Duodenal mucosa (tissue), 2 donors: ENCODE measurements around the gene BRD3.

ENCODE experiments used
- H3K27ac ChIP-seq: one replicate; pipeline ENCODE4 v1.7.0; 2013; ENCODE audit warnings: low read depth, low read length
- H3K27me3 ChIP-seq, 2 donors: one replicate each; pipeline ENCODE4 v1.7.0; 2013; ENCODE audit warnings: low read length in 2 of 2, control low read depth in 1 of 2; ENCODE audit not compliant: insufficient read depth in 2 of 2, control insufficient read depth in 1 of 2
- H3K36me3 ChIP-seq, 2 donors: one replicate each; pipeline ENCODE4 v1.7.0; 2013; ENCODE audit warnings: low read length in 2 of 2, control low read depth in 1 of 2; ENCODE audit not compliant: insufficient read depth in 2 of 2, control insufficient read depth in 1 of 2
- H3K4me1 ChIP-seq, 2 donors: one replicate each; pipeline ENCODE4 v1.7.0; 2013; ENCODE audit warnings: low read length in 2 of 2, control low read depth in 1 of 2; ENCODE audit not compliant: insufficient read depth in 2 of 2, control insufficient read depth in 1 of 2
- H3K4me3 ChIP-seq, 2 donors: one replicate each; pipeline ENCODE4 v1.7.0; 2013; ENCODE audit warnings: low read length in 2 of 2, low read depth in 1 of 2
- H3K9ac ChIP-seq, 2 donors: one replicate each; pipeline ENCODE4 v1.7.0; 2013; ENCODE audit warnings: low read length in 2 of 2, low read depth in 1 of 2
- H3K9me3 ChIP-seq, 2 donors: one replicate each; pipeline ENCODE4 v1.7.0; 2013; ENCODE audit warnings: low read length in 2 of 2, control low read depth in 1 of 2; ENCODE audit not compliant: control insufficient read depth in 1 of 2

Gene BRD3

DNA sequence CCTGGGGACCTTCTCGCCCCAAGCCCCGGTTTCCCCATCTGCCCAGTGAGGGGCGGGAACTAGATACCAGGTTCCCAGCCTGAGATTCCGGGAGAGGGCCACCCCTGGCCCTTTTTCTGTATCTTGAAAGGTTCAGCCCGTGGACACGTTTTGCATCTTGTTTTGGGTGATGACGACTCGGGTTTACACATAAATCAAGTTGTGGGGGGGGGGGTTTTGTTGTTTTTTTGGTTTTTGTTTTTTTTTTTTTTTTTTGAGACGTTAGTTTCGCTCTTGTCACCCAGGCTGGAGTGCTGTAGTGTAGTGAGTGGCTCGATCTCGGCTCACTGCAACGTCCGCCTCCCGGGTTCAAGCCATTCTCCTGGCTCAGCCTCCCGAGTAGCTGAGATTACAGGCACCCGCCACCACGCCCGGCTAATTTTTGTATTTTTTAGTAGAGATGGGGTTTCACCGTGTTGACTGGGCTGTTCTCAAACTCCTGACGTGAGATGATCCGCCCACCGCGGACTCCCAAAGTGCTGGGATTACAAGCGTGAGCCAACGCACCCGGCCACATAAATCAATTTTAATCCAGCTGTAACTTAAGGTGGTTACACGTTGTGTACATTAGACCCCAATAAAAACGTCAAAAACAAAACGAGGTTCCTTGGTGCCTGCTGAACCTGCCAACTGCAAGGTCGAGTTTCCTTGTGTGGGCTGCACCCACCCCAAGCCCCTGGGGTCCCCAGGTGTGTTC lies 1.1 kb upstream of the BRD3 start:
- H3K9ac ChIP-seq: peak overlapping the region; percentile 58 to 65
- H3K36me3 ChIP-seq: peaks cover 0 to under 1% of the 10 kb centered on the region in 2 donors
- peaks cover 13 to 15% of the 10 kb centered on the region in 2 donors for H3K27me3 ChIP-seq
- peaks cover 14 to 23% of the 10 kb centered on the region in 2 donors for H3K4me1 ChIP-seq
- H3K9me3 ChIP-seq: no peaks in the 10 kb centered on the region
- H3K27ac ChIP-seq: peak overlapping the region; percentile 70
- H3K4me3 ChIP-seq: peak overlapping the region; percentile 67 to 88

DNA sequence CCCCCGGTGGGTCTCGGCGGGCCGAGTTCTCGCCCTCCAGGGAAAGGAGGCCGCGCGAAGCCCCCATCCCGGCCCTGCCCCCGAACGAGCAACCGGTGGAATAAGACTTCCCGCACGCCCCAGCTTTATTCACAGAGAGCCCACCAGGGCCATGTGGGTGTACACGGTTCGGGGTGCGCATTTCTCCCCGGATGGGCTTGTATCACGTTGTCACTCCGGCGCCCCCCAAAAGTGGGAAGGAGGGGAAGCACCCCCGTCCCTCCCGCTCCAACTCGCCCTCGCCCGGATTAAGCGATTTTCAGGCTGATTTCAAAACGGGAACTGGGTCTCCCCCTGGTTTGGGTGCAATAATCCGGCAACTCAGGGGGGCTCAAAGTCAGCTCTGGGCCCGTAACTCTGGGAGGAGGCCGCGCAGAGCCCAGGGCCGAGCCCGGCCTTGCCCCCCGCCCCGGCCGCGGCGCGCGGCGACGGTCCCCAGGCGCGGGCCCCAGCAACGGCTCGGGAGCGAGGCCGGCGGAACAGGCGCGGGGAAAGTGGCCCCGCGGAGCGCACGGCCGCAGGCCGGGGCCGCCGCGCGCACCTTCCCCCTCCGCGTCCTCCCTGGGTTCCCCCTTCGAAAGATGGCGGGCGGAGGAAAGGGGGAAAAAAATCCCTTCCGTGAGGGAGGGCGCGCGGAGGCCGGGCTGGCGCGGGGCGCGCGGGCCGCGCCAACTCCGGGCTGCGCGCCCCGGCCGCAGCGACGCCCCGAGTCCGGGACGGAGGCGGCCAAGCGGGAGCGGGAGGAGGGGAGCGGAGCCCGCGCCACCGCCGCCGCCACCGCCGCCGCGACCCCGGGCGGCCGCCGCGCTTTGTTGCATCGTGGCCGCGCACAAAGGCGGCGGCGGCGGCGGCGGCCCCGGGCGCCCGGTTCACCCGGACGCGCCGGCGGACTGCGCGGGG lies 644 bp downstream of the BRD3 start:
- Histone ChIP-seq H3K9ac (peak overlapping the region; percentile 65 to 77), H3K9me3 (no peaks in the 10 kb centered on the region), H3K36me3 (peaks cover 0 to 9% of the 10 kb centered on the region in 2 donors), H3K27ac (peak overlapping the region; percentile 50), H3K4me1 (peaks cover 23 to 34% of the 10 kb centered on the region in 2 donors), H3K4me3 (peak overlapping the region; percentile 67 to 76), H3K27me3 (peaks cover 13 to 15% of the 10 kb centered on the region in 2 donors)

DNA sequence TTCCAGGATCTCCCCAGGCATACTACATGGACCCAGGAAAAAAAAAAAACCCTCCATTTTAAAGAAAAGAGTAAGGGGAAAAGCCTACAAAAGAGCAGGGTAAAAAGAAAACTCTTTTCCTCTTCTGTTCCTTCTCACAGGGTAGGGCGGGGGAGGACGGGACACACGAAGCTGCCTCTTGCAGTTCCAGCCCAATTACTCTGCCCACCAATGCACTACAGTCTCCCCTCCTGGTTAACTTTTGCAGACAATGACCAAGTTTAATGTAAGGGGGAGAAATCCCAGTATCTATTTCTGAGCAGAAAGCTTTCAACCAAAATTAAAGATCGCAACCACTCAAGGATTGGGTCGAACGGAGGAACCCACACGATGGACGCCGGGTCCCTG lies 1.3 kb downstream of the BRD3 start:
- peaks cover 13 to 15% of the 10 kb centered on the region in 2 donors for H3K27me3 ChIP-seq
- H3K4me3 ChIP-seq: peak overlapping the region; percentile 67 to 76
- peaks cover 0 to 9% of the 10 kb centered on the region in 2 donors for H3K36me3 ChIP-seq
- peak overlapping the region; percentile 65 to 77 for H3K9ac ChIP-seq
- peak overlapping the region; percentile 50 for H3K27ac ChIP-seq
- no peaks in the 10 kb centered on the region for H3K9me3 ChIP-seq
- H3K4me1 ChIP-seq: peaks cover 23 to 34% of the 10 kb centered on the region in 2 donors

DNA sequence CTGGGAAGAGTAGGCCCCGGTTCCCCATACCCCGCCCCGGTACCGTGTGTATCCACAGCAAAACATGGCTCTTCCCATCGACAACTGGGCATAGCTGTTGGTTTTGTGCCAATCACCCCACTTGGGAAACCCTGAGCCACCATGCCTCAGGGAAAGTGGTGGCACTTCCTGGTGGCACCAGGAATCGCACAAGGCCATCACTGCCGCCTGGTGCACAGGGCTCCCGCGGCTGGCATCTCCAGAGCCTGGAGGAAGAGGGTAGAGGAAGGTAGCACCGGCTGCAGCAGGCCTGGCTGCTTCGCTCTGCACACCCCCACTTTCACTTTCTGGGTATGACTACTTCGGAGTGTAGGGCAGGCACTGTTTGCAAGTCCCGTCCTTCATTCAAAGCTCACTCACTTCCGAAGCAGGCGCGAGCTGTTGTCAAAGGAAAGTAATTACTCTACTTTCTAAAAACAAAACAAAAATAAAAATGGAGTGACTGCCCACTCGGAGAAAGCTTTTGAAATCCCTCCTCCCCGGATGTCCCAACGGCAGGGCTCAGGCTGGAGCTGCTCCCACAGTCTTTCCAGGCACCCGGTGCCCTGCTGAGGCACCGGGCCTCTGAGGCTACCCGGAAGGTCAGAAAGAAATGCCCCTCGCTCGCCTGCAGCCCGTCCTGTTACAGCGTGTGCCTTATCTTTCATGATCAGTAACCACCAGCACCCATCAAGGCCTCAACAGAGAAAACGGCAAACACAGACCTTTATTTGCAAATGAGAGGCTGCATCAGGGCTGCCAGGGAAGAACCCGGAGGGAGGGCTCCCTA lies 2.0 kb downstream of the BRD3 start:
- H3K9me3 ChIP-seq: no peaks in the 10 kb centered on the region
- peak overlapping the region; percentile 34 for H3K27ac ChIP-seq
- peak overlapping the region; percentile 65 to 77 for H3K9ac ChIP-seq
- peaks cover 28 to 36% of the 10 kb centered on the region in 2 donors for H3K4me1 ChIP-seq
- H3K27me3 ChIP-seq: peaks cover 12 to 15% of the 10 kb centered on the region in 2 donors
- H3K36me3 ChIP-seq: peaks cover 0 to 9% of the 10 kb centered on the region in 2 donors
- peak overlapping the region; percentile 67 to 76 for H3K4me3 ChIP-seq

DNA sequence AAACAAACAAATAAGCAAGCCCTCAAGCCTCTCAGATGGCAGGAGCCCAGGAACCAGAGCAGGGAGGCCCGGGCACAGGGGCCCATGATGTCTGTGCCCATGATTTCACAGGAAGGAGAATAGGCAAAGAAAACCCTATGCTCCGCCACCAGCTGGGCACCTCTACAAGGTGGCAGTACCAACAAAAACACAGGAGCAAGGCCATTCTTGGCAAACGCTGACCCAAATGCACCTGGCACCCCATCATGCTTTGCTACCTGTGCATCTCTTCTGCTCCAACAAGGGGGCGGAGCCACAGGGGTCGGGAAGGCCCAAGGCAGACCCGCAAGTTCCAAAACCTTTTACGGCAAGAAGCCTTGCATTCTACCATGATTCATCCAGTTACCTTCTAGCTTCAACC lies 3.1 kb downstream of the BRD3 start:
- H3K4me1 ChIP-seq: peaks cover 38 to 45% of the 10 kb centered on the region in 2 donors
- no peak overlapping the region for H3K27ac ChIP-seq
- no peaks in the 10 kb centered on the region for H3K9me3 ChIP-seq
- H3K27me3 ChIP-seq: peaks cover 4 to 5% of the 10 kb centered on the region in 2 donors
- H3K9ac ChIP-seq: no peak overlapping the region
- H3K4me3 ChIP-seq: no peak overlapping the region
- H3K36me3 ChIP-seq: peaks cover 0 to 9% of the 10 kb centered on the region in 2 donors

DNA sequence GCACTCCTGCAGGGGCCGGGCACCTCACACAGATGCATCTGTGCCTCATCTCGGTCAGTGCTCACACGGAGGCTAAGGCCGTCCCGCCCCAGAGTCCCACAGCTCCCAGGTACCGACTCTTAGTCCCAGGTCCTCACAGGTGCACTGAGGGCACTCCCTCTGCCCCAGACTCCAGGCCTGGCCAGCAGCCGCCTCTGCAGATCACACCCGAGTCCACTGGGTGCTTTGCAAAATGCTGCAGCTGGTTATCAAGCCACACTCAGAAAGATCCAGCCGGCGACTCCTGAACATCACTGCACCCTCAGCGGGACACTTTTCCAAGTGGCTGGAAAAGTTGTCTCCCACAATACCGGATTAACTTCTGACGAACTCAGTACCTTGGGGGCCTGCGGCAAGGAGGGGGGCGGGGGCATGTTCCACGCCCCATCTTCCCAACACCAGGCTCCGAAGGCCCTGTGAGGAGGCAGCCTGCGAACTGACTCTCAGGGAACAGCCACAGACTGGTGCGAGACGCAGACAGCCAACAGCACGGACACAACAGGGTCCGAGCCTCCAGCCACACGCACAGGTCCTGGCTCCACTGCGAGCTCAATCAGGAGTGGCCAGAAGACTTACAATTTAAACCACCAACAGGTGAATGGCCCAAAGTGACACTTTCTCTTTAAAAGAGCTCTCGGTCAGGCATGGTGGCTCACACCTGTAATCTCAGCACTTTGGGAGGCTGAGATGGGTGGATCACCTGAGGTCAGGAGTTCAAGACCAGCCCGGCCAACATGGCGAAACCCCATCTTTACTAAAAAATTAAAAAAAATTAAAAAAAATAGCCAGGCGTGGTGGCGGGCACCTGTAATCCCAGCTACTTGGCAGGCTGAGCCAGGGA lies 4.0 kb downstream of the BRD3 start:
- Histone ChIP-seq H3K27ac (no peak overlapping the region), H3K4me1 (peaks cover 41 to 45% of the 10 kb centered on the region in 2 donors), H3K9ac (no peak overlapping the region)

DNA sequence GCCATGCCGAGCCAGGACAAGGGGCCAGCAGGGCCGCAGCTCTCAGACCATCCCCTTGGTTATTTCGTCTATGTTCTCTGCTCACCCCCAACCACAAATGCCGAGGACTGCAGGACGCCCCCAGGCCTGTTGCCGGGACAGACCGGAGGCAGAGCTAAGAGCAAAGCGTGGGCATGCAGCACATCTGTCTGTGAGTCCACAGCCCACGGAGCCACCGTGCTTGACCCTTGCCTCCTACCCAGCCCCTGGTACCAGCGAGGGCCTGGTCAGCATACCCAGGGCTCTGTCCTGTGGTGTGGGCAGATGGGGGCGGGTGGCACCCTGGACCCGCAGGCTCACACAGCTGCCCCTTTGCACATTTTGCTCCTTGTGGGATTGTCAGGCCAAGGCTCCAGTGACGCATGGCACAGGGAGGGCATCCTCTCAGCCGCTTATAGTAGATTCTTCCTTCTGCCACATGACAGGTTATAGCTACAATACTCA lies 4.7 kb downstream of the BRD3 start:
- peaks cover 0 to 9% of the 10 kb centered on the region in 2 donors for H3K36me3 ChIP-seq
- H3K9me3 ChIP-seq: no peaks in the 10 kb centered on the region
- H3K27ac ChIP-seq: no peak overlapping the region
- no peaks in the 10 kb centered on the region for H3K27me3 ChIP-seq
- no peak overlapping the region for H3K9ac ChIP-seq
- H3K4me3 ChIP-seq: no peak overlapping the region
- peaks cover 45% of the 10 kb centered on the region in 2 donors for H3K4me1 ChIP-seq

More for the DNA sequence above, 4.0 kb downstream of the BRD3 start:
- H3K36me3 ChIP-seq: peaks cover 0 to 9% of the 10 kb centered on the region in 2 donors
- H3K27me3 ChIP-seq: no peaks in the 10 kb centered on the region
- H3K9me3 ChIP-seq: no peaks in the 10 kb centered on the region
- H3K4me3 ChIP-seq: no peak overlapping the region

DNA sequence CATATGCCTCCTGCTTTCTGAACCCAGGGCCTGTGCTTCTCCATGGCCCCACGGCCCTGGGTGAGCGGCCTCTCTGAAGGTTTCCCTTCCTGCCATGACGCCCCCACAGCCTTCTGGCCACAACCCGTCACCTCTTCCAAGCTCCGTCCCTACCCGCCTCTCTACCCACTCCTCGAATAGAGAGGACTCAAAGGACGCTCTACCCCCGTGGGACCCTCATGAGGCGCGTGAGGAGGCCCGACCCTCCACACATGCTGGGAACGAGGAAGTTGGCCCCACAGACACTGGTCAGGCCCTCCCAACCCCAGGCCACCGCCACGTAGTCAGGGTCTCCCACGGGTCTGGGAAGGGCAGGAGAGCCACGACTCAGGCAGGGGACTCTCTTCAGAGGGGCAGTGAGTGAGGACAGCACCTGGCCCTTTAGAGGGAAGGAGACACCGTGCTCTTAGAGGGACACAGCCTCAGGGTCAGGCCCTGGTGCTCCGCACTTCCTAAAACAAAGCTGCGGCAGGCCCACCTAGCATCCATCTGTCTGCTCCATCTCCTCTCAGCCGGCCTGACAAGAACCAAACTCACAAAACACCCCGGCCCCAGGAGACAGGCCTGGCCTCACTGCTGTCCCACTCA lies 5.3 kb downstream of the BRD3 start:
- Histone ChIP-seq H3K4me3 (no peak overlapping the region), H3K36me3 (peaks cover 0 to 9% of the 10 kb centered on the region in 2 donors), H3K9me3 (no peaks in the 10 kb centered on the region), H3K4me1 (peaks cover 45 to 48% of the 10 kb centered on the region in 2 donors), H3K27me3 (no peaks in the 10 kb centered on the region), H3K27ac (no peak overlapping the region), H3K9ac (no peak overlapping the region)
